Body of pancreas (tissue), 4 donors: ENCODE results near the gene SLC2A5. TPM values are rescaled to one million over a fixed set of nuclear protein-coding genes. Genes with fewer than 3 reads are reported as not detected.

Experiments
- ATAC-seq: fragments of 150-250 bp; one replicate; pipeline ENCODE4 v1.9.1; 2016
- DNase-seq, 4 donors: peaks; one replicate each; pipeline ENCODE4 v3.0.0-alpha.2; 2019
- H3K27ac ChIP-seq, 4 donors: fragments of 200-600 bp; sonication (generic); 1 replicate in 3 of 4; 2 replicates in 1 of 4; pipeline versions ENCODE4 v1.5.1 to v1.6.1; 2016 to 2019; ENCODE audit warnings: mild to moderate bottlenecking in 1 of 4, mixed read lengths in 1 of 4, moderate library complexity in 1 of 4
- H3K27me3 ChIP-seq, 2 donors: fragments of 200-600 bp; sonication (generic); one replicate each; pipeline ENCODE4 v1.6.0; 2016; ENCODE audit warnings: mild to moderate bottlenecking in 1 of 2
- H3K36me3 ChIP-seq, 2 donors: fragments of 200-600 bp; sonication (generic); replicated peaks in 1 of 2; 2 replicates each; pipeline ENCODE4 v1.5.1; 2016; ENCODE audit warnings: low read depth in 2 of 2; ENCODE audit not compliant: insufficient read depth in 1 of 2
- H3K4me1 ChIP-seq: fragments of 200-600 bp; sonication (generic); one replicate; pipeline ENCODE4 v1.6.0; 2016
- H3K4me3 ChIP-seq, 2 donors: fragments of 200-600 bp; sonication (generic); 1 replicate in 1 of 2; 2 replicates in 1 of 2; pipeline ENCODE4 v1.5.1; 2016 to 2019
- H3K9me3 ChIP-seq, 3 donors: fragments of 200-600 bp; sonication (generic); 1 replicate in 2 of 3; 2 replicates in 1 of 3; pipeline ENCODE4 v1.5.1; 2016
- POLR2A ChIP-seq, 3 donors: fragments of 450-650 bp; IDR thresholded peaks; one replicate each; pipeline ENCODE4 v1.6.1; 2016; ENCODE audit warnings: antibody characterized with exemption in 3 of 3, mild to moderate bottlenecking in 2 of 3
- WGBS, 2 donors: methylation state at CpG; one replicate each; pipeline ENCODE4 v1.1.5; 2017; 5-methylcytosine and 5-hydroxymethylcytosine counted together
- intact Hi-C: fragments of 100-400 bp; cut with DNase I; formaldehyde crosslinking; loops from one replicate; pipeline ENCODE4 v1.15.1; 2023
- total RNA-seq, 2 donors: library from RNA; depleted of rRNA; stranded (reverse); fragments of >200 nt; gene quantifications; one replicate each; pipeline ENCODE4 v1.1.0, GENCODE V29; 2016
- TF ChIP-seq, protein P1 (sequence below), 7 experiments: fragments of 450-650 bp in 4 of 7; fragments of 200-600 bp in 3 of 7; sonication (generic) in 3 of 7; IDR thresholded peaks; one replicate each; pipeline ENCODE4 v1.5.1; 2016 to 2019; ENCODE audit warnings: antibody characterized with exemption in 7 of 7

SLC2A5 gene
- total RNA-seq, 2 donors from 2014 or later = under 0.01 to 0.26 TPM

DNA sequence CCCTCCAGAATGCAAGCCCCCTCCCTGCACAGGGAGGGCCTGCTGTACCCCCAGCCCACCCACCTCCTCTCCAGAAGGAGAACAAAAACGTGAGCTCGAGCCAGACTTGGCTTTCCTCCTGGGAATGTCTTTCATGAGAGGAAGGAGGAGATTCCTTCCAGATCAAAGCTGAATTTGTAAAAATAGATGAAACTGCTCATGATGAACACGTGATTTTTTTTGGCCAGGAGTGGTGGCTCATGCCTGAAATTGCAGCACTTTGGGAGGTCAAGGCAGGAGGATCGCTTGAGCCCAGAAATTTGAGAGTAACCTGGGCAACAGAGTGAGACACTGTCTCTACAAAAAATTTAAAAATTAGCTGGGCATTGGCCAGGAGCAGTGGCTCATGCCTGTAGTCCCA lies 37.7 kb upstream of the SLC2A5 start:
- intact Hi-C loops = no loop called here
- H3K36me3 ChIP-seq = peaks cover 0 to 2% of the 10 kb centered on the region in 2 donors
- no peak for TF ChIP-seq POLR2A (IDR thresholded peaks at IDR 0.05)
- DNase-seq (no peak), ATAC-seq (no peak)
- WGBS, 2 donors = 74 to 82% methylated on average over 4 of the region's 4 CpGs
- no peaks in the 10 kb centered on the region for H3K9me3 ChIP-seq
- H3K27me3 ChIP-seq = no peaks in the 10 kb centered on the region
- H3K4me3 ChIP-seq = no peak overlapping the region
- peaks cover 11% of the 10 kb centered on the region for H3K4me1 ChIP-seq
- no peak overlapping the region for H3K27ac ChIP-seq

DNA sequence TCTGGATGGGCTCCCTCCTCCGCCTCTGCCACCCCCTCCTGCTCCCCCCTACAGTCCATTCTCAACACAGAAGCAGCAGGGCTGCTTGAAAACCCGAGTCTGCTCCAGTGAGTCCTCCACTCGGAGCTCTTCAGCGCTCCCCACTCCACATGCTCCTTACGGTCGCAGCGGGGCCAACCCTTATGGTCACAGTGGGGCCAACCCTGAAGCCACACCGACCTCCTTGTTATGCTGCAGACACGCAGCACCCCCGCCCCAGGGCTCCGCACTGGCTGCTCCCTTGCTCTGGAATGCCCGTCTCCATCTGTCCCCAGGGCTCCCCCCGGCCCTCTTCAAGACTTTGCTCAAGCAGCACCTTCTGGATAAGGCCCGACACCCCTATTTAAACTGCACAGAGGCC lies 36.9 kb upstream of the SLC2A5 start:
- Histone ChIP-seq H3K9me3 (no peaks in the 10 kb centered on the region), H3K4me3 (no peak overlapping the region), H3K27ac (no peak overlapping the region), H3K36me3 (peaks cover 0 to 2% of the 10 kb centered on the region in 2 donors), H3K27me3 (no peaks in the 10 kb centered on the region), H3K4me1 (peaks cover 11% of the 10 kb centered on the region)
- no peak for TF ChIP-seq POLR2A (IDR thresholded peaks at IDR 0.05)
- TF ChIP-seq, protein P1, sequence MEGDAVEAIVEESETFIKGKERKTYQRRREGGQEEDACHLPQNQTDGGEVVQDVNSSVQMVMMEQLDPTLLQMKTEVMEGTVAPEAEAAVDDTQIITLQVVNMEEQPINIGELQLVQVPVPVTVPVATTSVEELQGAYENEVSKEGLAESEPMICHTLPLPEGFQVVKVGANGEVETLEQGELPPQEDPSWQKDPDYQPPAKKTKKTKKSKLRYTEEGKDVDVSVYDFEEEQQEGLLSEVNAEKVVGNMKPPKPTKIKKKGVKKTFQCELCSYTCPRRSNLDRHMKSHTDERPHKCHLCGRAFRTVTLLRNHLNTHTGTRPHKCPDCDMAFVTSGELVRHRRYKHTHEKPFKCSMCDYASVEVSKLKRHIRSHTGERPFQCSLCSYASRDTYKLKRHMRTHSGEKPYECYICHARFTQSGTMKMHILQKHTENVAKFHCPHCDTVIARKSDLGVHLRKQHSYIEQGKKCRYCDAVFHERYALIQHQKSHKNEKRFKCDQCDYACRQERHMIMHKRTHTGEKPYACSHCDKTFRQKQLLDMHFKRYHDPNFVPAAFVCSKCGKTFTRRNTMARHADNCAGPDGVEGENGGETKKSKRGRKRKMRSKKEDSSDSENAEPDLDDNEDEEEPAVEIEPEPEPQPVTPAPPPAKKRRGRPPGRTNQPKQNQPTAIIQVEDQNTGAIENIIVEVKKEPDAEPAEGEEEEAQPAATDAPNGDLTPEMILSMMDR (IDR thresholded peaks at IDR 0.05) = no peak
- DNase-seq (no peak), ATAC-seq (no peak)
- intact Hi-C loops = no loop called here
- WGBS, 2 donors = 90 to 92% methylated on average over 14 of the region's 14 CpGs

DNA sequence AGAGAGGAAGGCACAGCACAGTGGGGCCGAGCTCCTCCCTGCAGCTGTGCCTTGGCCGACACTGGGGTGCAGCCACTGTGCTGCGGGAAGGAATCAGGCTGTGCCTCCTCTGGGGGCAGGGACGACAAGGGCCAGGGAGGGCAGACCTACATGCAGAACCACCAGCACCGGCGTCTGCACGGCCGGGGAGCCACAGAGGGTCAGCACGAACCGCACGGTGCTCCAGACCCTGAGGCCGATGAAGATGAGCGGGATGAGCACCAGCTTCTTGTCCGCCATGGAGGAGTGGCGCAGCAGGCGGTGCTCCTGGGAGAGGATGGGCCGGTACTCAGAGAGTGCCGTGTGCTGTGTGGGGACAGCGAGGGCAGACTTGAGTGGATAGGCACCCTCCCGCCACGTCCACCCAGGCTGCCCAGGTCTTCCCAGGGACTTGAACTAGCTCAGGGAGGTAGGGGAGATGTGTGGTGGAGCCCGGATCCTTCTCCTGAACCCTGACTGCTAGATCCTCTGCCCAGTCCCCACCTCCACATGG lies 36.0 kb upstream of the SLC2A5 start:
- Histone ChIP-seq H3K4me3 (no peak overlapping the region), H3K27me3 (no peaks in the 10 kb centered on the region), H3K36me3 (peaks cover 0 to 2% of the 10 kb centered on the region in 2 donors), H3K27ac (no peak overlapping the region), H3K9me3 (no peaks in the 10 kb centered on the region), H3K4me1 (peaks cover 3% of the 10 kb centered on the region)
- DNase-seq (no peak), ATAC-seq (no peak)
- intact Hi-C loops = no loop called here
- 95% methylated on average over 16 to 21 of the region's 22 CpGs for WGBS, 2 donors
- TF ChIP-seq, protein P1 (IDR thresholded peaks at IDR 0.05) = no peak
- no peak for TF ChIP-seq POLR2A (IDR thresholded peaks at IDR 0.05)

DNA sequence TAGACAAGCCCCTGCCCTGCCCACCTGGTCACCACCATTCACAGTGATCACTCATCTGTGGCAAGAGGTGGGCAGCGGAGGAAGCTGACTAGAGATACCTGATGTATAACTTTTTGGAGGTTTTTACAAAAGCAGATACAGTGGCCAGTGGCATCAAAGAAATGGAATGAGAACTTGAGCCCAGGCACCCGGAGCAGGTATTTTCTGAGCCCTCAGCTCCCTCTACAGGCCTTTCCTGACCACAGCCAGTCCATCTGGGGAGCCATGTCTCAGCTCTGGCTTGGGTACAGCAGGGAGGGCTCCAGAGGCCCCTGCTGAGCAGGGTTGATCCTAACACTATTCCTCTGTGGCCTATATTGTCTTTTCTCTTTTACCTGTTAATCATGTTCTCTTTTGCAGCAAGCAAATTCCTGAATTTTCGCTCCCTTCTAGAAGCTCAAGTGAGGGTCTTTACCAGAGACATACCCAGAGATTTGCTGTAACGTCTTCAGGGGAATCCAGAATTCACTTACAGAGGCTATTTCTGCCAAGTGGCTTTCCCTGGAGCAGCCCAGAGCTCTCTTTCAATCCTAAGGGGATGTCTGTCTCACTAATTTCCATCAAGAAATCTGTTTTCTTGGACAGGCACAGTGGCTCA lies 32.2 kb upstream of the SLC2A5 start:
- DNase-seq = peak in 1 of 4 donors; percentile 42
- H3K27ac ChIP-seq = no peak overlapping the region
- ATAC-seq = peak; percentile 55
- intact Hi-C loops = no loop called here
- H3K4me1 ChIP-seq = no peaks in the 10 kb centered on the region
- whole genome bisulfite sequencing, 2 donors = 48 to 53% methylated on average over 4 of the region's 4 CpGs
- H3K27me3 ChIP-seq = no peaks in the 10 kb centered on the region
- H3K36me3 ChIP-seq = peaks cover 0 to 2% of the 10 kb centered on the region in 2 donors
- TF ChIP-seq POLR2A (IDR thresholded peaks at IDR 0.05) = no peak
- TF ChIP-seq, protein P1 (IDR thresholded peaks at IDR 0.05) = peak in 6 of 7 experiments; percentile 30 to 45 (median 32)
- no peak overlapping the region for H3K4me3 ChIP-seq
- no peaks in the 10 kb centered on the region for H3K9me3 ChIP-seq

DNA sequence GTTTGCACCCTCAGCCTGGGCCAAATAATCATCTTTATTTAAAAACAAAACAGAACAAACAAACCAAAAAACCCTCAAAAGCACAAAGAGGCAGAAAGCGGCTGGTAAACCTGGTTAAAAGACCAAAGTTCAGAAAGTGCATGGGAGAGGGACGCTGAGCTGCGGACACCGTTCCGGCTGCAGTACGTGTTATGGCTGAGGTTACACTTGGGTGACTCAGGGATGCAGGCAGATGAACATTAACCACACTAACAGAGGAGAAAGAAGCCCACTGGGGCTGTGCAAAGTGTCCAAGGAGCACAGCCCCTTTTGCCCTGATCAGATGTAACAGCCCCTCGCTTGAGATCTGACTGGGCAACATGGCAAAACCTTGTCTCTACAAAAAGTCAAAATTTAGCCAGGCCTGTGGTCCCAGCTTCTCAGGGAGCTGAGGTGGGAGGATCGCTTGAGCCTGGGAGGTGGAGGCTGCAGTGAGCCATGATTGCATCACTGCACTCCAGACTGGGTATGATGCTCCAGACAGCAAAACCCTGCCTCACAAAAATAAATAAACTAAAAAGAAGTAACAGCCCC lies 31.1 kb upstream of the SLC2A5 start:
- 89 to 91% methylated on average over 7 of the region's 8 CpGs for WGBS, 2 donors
- Histone ChIP-seq H3K27ac (no peak overlapping the region), H3K27me3 (no peaks in the 10 kb centered on the region), H3K9me3 (no peaks in the 10 kb centered on the region), H3K4me3 (no peak overlapping the region), H3K4me1 (no peaks in the 10 kb centered on the region), H3K36me3 (peaks cover 0 to 2% of the 10 kb centered on the region in 2 donors)
- ATAC-seq (no peak), DNase-seq (no peak)
- no peak for TF ChIP-seq POLR2A (IDR thresholded peaks at IDR 0.05)
- TF ChIP-seq, protein P1 (IDR thresholded peaks at IDR 0.05) = no peak
- intact Hi-C loops = no loop called here
